Measurements from ENCODE around the gene ATG4A. TPM values are rescaled to one million over a fixed set of nuclear protein-coding genes. Genes with fewer than 3 reads are reported as not detected.

ATG4A gene
- total RNA-seq, 1 donor from 2014 or later: 4.2 TPM

- no peak overlapping the region for H3K4me3 ChIP-seq (ENCODE audit: low read depth, low read length)
- no peak for TF ChIP-seq CTCF (conservative IDR thresholded peaks at IDR 0.05; ENCODE audit: low read depth, low read length)
- DNase-seq (ENCODE audit: low read depth): no peak
Observed at GRCh38 chrX:108177351-108178142, 86.0 kb downstream of the ATG4A start.

- TF ChIP-seq CTCF (conservative IDR thresholded peaks at IDR 0.05; ENCODE audit: low read depth, low read length): no peak
- no peak overlapping the region for H3K4me3 ChIP-seq (ENCODE audit: low read depth, low read length)
- DNase-seq (ENCODE audit: low read depth): no peak
Observed at GRCh38 chrX:108178143-108178498, 86.5 kb downstream of the ATG4A start.

- no peak for TF ChIP-seq CTCF (conservative IDR thresholded peaks at IDR 0.05; ENCODE audit: low read depth, low read length)
- no peak overlapping the region for H3K4me3 ChIP-seq (ENCODE audit: low read depth, low read length)
- DNase-seq (ENCODE audit: low read depth): peak; percentile 58
Observed at GRCh38 chrX:108186811-108187210, 95.2 kb downstream of the ATG4A start.

GRCh38 chrX:108198420-108198819 lies 106.8 kb downstream of the ATG4A start:
- H3K4me3 ChIP-seq (ENCODE audit: low read depth, low read length): no peak overlapping the region
- DNase-seq (ENCODE audit: low read depth): no peak
- no peak for TF ChIP-seq CTCF (conservative IDR thresholded peaks at IDR 0.05; ENCODE audit: low read depth, low read length)

GRCh38 chrX:108199041-108199440 lies 107.5 kb downstream of the ATG4A start:
- no peak overlapping the region for H3K4me3 ChIP-seq (ENCODE audit: low read depth, low read length)
- TF ChIP-seq CTCF (conservative IDR thresholded peaks at IDR 0.05; ENCODE audit: low read depth, low read length): no peak
- no peak for DNase-seq (ENCODE audit: low read depth)

- TF ChIP-seq CTCF (conservative IDR thresholded peaks at IDR 0.05; ENCODE audit: low read depth, low read length): peak; percentile 65
- peak; percentile 33 for DNase-seq (ENCODE audit: low read depth)
- no peak overlapping the region for H3K4me3 ChIP-seq (ENCODE audit: low read depth, low read length)
Observed at GRCh38 chrX:108199691-108200090, 108.1 kb downstream of the ATG4A start.

- TF ChIP-seq CTCF (conservative IDR thresholded peaks at IDR 0.05; ENCODE audit: low read depth, low read length): no peak
- no peak for DNase-seq (ENCODE audit: low read depth)
- H3K4me3 ChIP-seq (ENCODE audit: low read depth, low read length): no peak overlapping the region
Observed at GRCh38 chrX:108203540-108203939, 112.0 kb downstream of the ATG4A start.
